GM20000 (cell line): Measurements from ENCODE around the gene AJUBA.

Source experiments
- DNase-seq: peaks from one replicate; pipeline ENCODE4 v3.0.0; 2012; ENCODE audit warnings: low spot score
- TF ChIP-seq, protein P1 (sequence below): IDR thresholded peaks from 2 replicates; pipeline ENCODE4 v1.5.1; 2012; ENCODE audit warnings: mild to moderate bottlenecking, control low read depth; ENCODE audit errors: extremely low read depth, missing control alignments

AJUBA gene

DNA sequence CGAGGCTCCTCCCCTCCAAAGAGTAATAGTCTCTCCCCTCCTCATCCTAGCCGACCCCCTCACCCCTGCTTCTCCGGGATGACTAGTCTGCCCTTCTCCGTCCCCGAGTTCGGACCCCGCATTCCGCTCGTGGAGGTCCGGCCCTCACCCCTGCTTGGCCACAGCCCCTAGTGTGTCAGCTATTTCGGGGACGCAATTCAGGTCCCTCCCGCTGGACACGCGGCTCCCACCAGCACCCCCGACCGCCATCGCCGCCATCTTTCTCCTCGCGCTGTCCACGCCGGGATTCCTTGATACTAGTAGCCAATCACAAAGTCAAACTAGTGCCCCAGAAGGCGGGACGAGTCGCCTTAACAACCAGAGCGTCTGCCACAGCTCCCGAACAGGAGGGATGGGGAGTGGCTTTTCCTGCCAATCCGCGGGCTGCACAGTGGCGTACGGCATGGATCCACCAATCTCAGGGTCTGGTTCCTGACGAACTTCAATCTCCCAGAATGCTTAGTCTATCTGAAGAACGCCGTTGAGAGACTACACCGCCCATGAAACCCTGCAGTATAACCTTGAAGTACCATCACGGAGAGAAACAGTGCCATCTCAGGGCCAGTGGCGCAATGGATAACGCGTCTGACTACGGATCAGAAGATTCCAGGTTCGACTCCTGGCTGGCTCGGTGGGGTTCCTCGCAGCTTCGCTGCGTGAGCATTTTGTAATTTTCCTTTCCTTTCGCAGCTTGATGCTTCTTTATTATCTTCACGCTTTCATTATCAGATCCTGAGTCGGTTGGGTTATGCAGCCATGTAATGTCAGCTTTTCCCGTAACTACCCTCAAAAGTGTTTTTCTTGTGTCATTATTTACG is 53.0 kb downstream of the AJUBA start, which contains the start of gene PRMT5:
Gene PRMT5 (minus strand): TSS at position 273 of the 857 bp plus-strand sequence. CDS start 15 bp downstream, at position 258.
- TF ChIP-seq, protein P1, sequence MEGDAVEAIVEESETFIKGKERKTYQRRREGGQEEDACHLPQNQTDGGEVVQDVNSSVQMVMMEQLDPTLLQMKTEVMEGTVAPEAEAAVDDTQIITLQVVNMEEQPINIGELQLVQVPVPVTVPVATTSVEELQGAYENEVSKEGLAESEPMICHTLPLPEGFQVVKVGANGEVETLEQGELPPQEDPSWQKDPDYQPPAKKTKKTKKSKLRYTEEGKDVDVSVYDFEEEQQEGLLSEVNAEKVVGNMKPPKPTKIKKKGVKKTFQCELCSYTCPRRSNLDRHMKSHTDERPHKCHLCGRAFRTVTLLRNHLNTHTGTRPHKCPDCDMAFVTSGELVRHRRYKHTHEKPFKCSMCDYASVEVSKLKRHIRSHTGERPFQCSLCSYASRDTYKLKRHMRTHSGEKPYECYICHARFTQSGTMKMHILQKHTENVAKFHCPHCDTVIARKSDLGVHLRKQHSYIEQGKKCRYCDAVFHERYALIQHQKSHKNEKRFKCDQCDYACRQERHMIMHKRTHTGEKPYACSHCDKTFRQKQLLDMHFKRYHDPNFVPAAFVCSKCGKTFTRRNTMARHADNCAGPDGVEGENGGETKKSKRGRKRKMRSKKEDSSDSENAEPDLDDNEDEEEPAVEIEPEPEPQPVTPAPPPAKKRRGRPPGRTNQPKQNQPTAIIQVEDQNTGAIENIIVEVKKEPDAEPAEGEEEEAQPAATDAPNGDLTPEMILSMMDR = no peak
- DNase-seq = peak; percentile 91

DNA sequence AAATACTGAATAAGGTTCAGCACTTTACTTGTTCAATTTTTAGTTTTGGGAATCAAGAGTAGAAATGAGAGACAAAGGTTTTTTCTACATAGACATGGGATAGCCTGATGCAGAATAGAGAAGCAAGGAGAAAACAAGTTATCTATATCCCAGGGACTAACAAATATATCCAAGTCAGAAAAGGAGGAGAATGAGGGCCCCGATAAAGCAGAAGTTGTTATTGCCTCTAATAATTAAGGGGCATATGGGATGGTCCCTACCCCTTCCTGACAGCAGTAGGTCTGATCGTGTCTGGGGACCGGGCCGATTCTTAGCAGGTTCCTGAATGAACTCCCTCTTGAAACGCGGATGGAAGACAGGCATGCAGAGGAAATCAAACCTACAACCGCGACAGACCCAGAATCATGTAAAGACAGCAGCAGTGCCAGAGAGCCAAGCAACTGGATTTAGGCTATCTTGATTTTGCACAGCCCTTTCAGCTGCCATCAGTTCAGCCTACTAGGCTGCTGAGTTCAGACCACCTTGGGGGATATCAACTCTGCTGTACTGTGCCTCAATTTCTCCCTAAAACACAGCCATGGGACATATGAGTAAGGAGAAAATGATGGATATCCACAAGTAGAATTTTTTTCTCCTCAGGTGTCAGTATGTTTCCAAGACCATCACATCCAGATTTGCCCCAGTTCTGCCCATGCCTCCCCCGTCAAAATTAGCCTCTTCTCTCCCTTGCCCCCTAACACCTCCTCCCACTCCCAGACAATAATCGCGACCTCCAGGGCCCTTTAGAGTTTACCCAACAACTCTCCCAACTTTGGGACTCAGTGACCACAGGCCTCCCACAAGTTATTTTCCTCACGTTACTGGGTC is 53.9 kb downstream of the AJUBA start:
- TF ChIP-seq, protein P1 = no peak
- DNase-seq = no peak

DNA sequence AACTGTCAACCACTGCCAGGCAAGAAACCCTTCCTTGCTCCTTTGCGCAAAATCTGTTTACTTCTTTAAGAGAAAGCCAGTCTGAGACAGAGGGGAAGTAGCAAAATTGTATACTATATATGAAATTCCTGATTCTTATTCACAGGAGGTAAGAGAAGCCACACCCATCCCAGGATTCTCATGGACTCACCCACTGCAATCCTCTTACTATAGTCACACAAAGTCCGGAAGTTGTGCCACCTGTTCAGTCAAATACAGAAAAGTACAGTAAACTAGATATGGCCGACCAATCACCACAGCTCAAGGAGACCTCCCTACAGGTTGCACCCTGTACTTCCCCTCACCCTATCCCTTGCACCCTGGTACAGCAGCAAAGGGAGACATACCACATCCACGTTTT is 56.0 kb downstream of the AJUBA start:
- TF ChIP-seq, protein P1 = no peak
- DNase-seq = no peak

DNA sequence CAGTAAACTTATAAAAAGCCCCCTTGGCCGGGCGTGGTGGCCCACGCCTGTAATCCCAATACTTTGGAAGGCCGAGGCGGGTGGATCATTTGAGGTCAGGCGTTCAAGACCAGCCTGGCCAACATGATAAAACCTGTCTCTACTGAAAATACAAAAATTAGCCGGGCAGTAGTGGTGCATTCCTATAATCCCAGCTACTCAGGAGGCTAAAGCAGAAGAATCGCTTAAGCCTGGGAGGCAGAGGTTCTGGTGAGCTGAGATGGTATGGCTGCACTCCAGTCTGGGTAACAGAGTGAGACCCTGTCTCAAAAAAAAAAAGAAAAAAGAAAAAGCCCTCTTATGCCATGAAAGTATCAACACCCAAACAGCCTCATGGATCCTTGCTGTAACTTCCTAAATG is 56.8 kb downstream of the AJUBA start:
- TF ChIP-seq, protein P1 = no peak
- DNase-seq = no peak

DNA sequence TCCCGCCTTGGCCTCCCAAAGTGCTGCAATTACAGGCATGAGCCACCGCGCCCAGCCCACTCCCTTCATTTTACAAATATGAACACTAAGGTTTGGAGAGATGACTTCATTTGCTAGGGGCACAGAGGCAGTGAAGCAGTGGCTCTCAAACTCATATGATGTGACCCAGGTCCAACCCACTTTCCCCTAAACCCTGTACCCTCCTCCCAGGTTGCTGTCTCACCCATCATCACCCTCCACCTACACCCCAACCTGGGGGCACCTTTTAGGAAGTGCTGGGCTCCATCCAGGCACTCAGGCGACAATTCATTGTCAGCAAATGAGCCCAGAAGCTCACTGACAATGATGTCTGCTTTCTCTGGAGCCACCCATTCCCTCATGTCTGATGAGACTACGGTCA is 58.6 kb downstream of the AJUBA start:
- TF ChIP-seq, protein P1 = no peak

DNA sequence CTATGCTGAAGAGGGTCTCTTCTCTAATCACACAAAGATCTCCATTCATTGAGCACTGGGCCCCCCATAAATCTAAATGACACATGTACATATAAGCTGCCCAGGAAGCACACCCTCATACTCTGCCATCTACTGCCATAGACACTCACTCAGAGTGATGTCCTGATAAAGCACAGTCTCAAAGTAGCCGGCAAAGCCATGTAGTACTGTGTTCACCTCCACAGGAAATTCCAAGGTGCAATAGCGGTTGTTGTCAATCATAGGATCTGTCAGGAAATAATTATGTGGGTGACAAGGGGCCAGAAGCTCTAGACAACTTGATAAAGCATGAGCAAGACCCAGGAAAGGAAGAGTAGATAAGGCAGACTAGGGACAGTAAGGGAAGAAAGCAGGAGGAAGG is 60.1 kb downstream of the AJUBA start:
- TF ChIP-seq, protein P1 = no peak
- no peak for DNase-seq

More for the DNA sequence above, 58.6 kb downstream of the AJUBA start:
- DNase-seq = no peak
